Measurements from ENCODE around the gene PNLDC1. TPM values are rescaled to one million over a fixed set of nuclear protein-coding genes. Genes with fewer than 3 reads are reported as not detected.
A peak's percentile ranks its signal among the peaks of the same experiment; 100 is the strongest.

Gene PNLDC1
- not detected in 2 replicates for total RNA-seq (2011; cell fraction: chromatin; rRNA removed; ENCODE audit: low replicate concordance)
- total RNA-seq (2011; cell fraction: nucleolus; rRNA removed), result not detected in 2 replicates
- not detected in 2 replicates for total RNA-seq (2011; cell fraction: nucleoplasm; rRNA removed)
- total RNA-seq (2014; rRNA removed) (not detected in 2 replicates), total RNA-seq (2014; rRNA removed; fragmentation: Illumina TruSeq; extraction: Trizol) (not detected in 2 replicates), total RNA-seq (2015; rRNA removed; fragmentation: Illumina TruSeq; extraction: Trizol) (not detected in 2 replicates), total RNA-seq (2021) (not detected in 2 replicates), polyA plus RNA-seq (2011; rRNA removed) (not detected in 2 replicates), polyA plus RNA-seq (2014; fragmentation: Illumina TruSeq; extraction: Trizol) (not detected in 2 replicates), polyA plus RNA-seq (2014; fragmentation: Nextera tagmentation; extraction: Ambion mirVana) (not detected), polyA plus RNA-seq (2014; rRNA removed) (0.07 and 0.12 TPM in 2 replicates), polyA minus RNA-seq (2011; rRNA and poly(A)+ RNA removed) (not detected in 2 replicates), Bru-seq, nascent RNA (percentile 37 among the genes with signal in this experiment), BruChase-seq, experiment 1, labeled RNA remaining after a 2-hour chase (percentile 45 among the genes with signal in this experiment), BruChase-seq, experiment 2, labeled RNA remaining after a 6-hour chase (percentile 42 among the genes with signal in this experiment)
- polyA plus RNA-seq (2011; cell fraction: cytosol; rRNA removed), result 0.12 TPM in 1 of 2 replicates, not detected in the other
- not detected in 2 replicates for polyA plus RNA-seq (2011; cell fraction: nucleus; rRNA removed)
- polyA plus RNA-seq (2012), result 0.04 and 0.28 TPM in 2 replicates
- polyA minus RNA-seq (2011; cell fraction: cytosol; rRNA and poly(A)+ RNA removed), result not detected in 2 replicates
- polyA minus RNA-seq (2011; cell fraction: nucleus; rRNA and poly(A)+ RNA removed), result not detected in 2 replicates
- long read RNA-seq, experiment 1, partial matches to known transcripts, result 0 of 1 reads
- long read RNA-seq, experiment 1, other reads (novel, unspliced or antisense), result 1 of 1 reads
- long read RNA-seq, experiment 2, result 0 reads
- long read RNA-seq, experiment 3, result 0 reads

GRCh38 chr6:159800141-159800865 is at the start of gene PNLDC1:
Gene PNLDC1, plus strand, starts transcription at chr6:159800276. Its CDS starts 32 bp downstream, at chr6:159800308.
- POLR2A ChIA-PET, result interaction anchor here (0.5 to 4.3 kb wide), 4 partner anchors 11 to 380 kb away, joined by 3 to 37 read pairs (median 4); partner anchors contain the start of genes MRPL18 and TCP1
- H3K9me3 ChIP-seq (replicated peaks; ENCODE audit: control insufficient read depth, insufficient read depth, low read depth, low read length), result no peaks in the 10 kb centered on the region
- WGBS (ENCODE audit: insufficient coverage, low coverage, missing lambda C conversion rate), result 81% methylated on average over 47 of the region's 50 CpGs
- H3K4me1 ChIP-seq (replicated peaks in 1 of 2; ENCODE audit: control insufficient read depth in 2 of 2, insufficient read depth in 2 of 2, low read length in 2 of 2), result peaks cover 4 to 7% of the 10 kb centered on the region in 2 experiments; a peak in 2 of 5 replicates
- peaks cover 4 to 22% of the 10 kb centered on the region in 2 experiments for H3K27me3 ChIP-seq (ENCODE audit: control insufficient read depth in 2 of 2, insufficient read depth in 2 of 2, low read length in 2 of 2)
- H2AFZ ChIP-seq (ENCODE audit: low read depth, low read length), result no peak within 1 kb of the TSS
- BruUV-seq (replicated peaks), result no TSS peak
- H3K79me2 ChIP-seq (ENCODE audit: control insufficient read depth, insufficient read depth, low read length), result no peaks in the 10 kb centered on the region
- no peak for FAIRE-seq
- CTCF ChIA-PET (ENCODE audit: low intra/inter-chr PET ratio), result no interaction called here
- H3K9ac ChIP-seq (ENCODE audit: insufficient read depth in 1 of 2, low read depth in 2 of 2, low read length in 2 of 2), result no peak within 1 kb of the TSS
- DNase-seq (ENCODE audit: extremely low read depth in 1 of 4, low spot score in 3 of 4), result no peak
- TF ChIP-seq ZBTB33 (CRISPR knock-in tag; IDR thresholded peaks at IDR 0.05) (peak; percentile 68), POLR2G (IDR thresholded peaks at IDR 0.05; ENCODE audit: low read depth, low read length) (peak; percentile 70), BDP1 (IDR thresholded peaks at IDR 0.05; ENCODE audit: insufficient read depth, insufficient read length) (no peak)
- no peaks in the 10 kb centered on the region for H4K20me1 ChIP-seq (replicated peaks; ENCODE audit: control insufficient read depth, insufficient read depth, low read length)
- H3K9me1 ChIP-seq (ENCODE audit: control insufficient read depth, insufficient read depth, low read length), result no peaks in the 10 kb centered on the region
- ATAC-seq, result no peak; the same call in 2 of the 3 replicates
- H3K4me2 ChIP-seq (ENCODE audit: insufficient read depth, low read length), result no peak within 1 kb of the TSS
- H3K36me3 ChIP-seq (ENCODE audit: control insufficient read depth, insufficient read depth, low read length), result peaks cover 40% of the 10 kb centered on the region
- H3K4me3 ChIP-seq, result no peak within 1 kb of the TSS
- intact Hi-C loops (cut with micrococcal nuclease), result no loop called here
- in situ Hi-C loops (cut with MboI), result no loop called here
- no peak within 1 kb of the TSS for H3K27ac ChIP-seq (ENCODE audit: extremely low read depth, low read depth, low read length)
